SH-SY5Y (cell line): Measurements from ENCODE around the gene PLPPR5.

Source experiments
- GATA2 ChIP-seq: IDR thresholded peaks from 2 replicates; pipeline ENCODE4 v1.6.1; 2011; ENCODE audit warnings: mild to moderate bottlenecking, low read depth, low read length
- GATA3 ChIP-seq: IDR thresholded peaks from 2 replicates; pipeline ENCODE4 v1.6.1; 2011; ENCODE audit warnings: low read depth, mild to moderate bottlenecking, low read length, moderate library complexity

- TF ChIP-seq GATA2 (no peak), GATA3 (no peak)
Measured at GRCh38 chr1:98908980-98909379, 95.7 kb downstream of the PLPPR5 start.
